ENCODE measurements around the gene IFI27. TPM values are rescaled to one million over a fixed set of nuclear protein-coding genes. Genes with fewer than 3 reads are reported as not detected.

The IFI27 gene
- total RNA-seq, 2 donors from 2014 or later, result 88.4 to 529 TPM

DNA sequence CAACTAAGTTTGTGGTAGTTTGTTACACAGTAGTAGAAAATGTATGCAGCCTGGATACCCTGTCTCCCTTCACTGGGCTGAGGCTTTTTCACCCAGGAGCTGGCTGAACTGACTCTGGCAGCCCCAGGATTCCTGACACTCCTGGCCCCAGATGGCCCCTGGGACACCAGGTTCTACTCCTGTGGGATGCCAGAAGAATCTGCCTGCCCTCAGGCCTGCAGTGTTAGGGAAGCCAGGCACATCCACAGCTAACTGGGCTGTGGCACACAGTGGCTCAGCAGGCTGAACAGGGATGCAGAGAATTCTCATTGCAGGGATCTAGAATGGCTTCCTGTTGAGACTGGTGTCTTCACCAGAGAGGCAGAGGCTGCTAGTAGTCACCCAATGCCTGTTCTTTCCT, 8.5 kb downstream of the IFI27 start:
- no peaks in the 10 kb centered on the region for H3K36me3 ChIP-seq
- no peak overlapping the region for H3K4me3 ChIP-seq
- no peaks in the 10 kb centered on the region for H3K9me3 ChIP-seq
- TF ChIP-seq POLR2A (IDR thresholded peaks at IDR 0.05) (no peak), POLR2AphosphoS5 (IDR thresholded peaks at IDR 0.05) (no peak)
- TF ChIP-seq, protein P1, sequence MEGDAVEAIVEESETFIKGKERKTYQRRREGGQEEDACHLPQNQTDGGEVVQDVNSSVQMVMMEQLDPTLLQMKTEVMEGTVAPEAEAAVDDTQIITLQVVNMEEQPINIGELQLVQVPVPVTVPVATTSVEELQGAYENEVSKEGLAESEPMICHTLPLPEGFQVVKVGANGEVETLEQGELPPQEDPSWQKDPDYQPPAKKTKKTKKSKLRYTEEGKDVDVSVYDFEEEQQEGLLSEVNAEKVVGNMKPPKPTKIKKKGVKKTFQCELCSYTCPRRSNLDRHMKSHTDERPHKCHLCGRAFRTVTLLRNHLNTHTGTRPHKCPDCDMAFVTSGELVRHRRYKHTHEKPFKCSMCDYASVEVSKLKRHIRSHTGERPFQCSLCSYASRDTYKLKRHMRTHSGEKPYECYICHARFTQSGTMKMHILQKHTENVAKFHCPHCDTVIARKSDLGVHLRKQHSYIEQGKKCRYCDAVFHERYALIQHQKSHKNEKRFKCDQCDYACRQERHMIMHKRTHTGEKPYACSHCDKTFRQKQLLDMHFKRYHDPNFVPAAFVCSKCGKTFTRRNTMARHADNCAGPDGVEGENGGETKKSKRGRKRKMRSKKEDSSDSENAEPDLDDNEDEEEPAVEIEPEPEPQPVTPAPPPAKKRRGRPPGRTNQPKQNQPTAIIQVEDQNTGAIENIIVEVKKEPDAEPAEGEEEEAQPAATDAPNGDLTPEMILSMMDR (IDR thresholded peaks at IDR 0.05), result no peak
- intact Hi-C loops (cut with DNase I), result no loop called here
- DNase-seq (ENCODE audit: low spot score), result no peak
- H3K27me3 ChIP-seq (replicated peaks; ENCODE audit: insufficient read depth), result no peaks in the 10 kb centered on the region
- H3K4me1 ChIP-seq (replicated peaks), result no peaks in the 10 kb centered on the region
- H3K27ac ChIP-seq, result no peak overlapping the region

DNA sequence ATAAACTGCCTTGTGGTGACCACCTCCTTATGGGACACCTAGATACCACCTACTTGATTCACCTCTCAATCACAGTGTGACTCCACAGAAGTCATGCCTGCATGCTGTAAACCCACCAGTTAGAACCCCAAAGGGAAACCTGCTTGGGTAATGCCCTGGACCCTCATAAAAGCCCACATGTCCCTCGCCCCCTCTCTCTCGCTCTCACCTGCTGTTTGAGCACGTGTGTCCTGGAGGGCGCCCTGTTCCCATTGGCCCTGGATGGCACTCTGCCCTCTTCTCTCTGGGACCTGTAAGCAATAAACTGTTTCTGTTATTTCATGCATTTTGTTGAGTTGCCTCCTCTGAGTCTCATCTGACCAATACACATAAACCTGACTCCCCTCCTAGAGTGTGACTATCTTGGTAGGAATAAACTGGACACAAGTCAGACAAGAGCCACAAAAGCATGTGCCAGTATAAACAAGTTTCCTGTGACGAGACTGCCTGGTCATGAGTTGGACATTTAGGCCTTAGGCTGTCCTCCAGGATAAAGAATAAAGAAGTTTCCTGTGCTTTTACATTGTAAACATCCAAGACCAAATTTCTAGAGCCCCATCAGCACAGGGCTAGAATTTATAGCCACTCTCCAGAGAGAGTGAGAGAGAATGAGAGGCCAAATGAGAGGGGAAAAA, 10.3 kb downstream of the IFI27 start:
- H3K27ac ChIP-seq, result no peak overlapping the region
- WGBS, result 77% methylated on average over 5 of the region's 5 CpGs
- H3K4me1 ChIP-seq (replicated peaks), result no peaks in the 10 kb centered on the region
- no peaks in the 10 kb centered on the region for H3K9me3 ChIP-seq
- intact Hi-C loops (cut with DNase I), result no loop called here
- H3K36me3 ChIP-seq, result no peaks in the 10 kb centered on the region
- H3K4me3 ChIP-seq, result no peak overlapping the region
- TF ChIP-seq POLR2AphosphoS5 (IDR thresholded peaks at IDR 0.05), result peak; percentile 66
- TF ChIP-seq, protein P1 (IDR thresholded peaks at IDR 0.05), result no peak
- TF ChIP-seq POLR2A (IDR thresholded peaks at IDR 0.05), result no peak
- no peak for DNase-seq (ENCODE audit: low spot score)
- H3K27me3 ChIP-seq (replicated peaks; ENCODE audit: insufficient read depth), result no peaks in the 10 kb centered on the region

DNA sequence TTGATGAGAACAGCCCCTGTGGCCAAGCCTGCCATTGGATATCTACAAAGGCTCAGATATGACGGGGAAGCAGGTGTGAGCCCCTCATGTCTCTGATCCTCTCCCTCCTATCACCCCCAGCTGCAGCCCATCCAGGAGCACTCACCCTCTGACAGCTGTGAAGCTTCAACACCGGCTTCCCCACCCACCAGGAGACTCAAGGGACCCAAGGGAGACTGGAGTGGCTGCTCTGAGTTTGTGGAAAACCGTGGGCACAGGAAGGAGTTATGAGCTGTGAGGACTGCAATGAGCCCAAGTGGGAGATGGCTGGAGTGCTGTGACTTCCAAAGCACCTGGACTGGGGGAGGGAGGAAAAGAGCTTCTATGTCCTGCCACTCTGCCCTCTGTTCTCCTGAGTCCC, 10.9 kb downstream of the IFI27 start:
- DNase-seq (ENCODE audit: low spot score), result no peak
- 46% methylated on average over 3 of the region's 3 CpGs for WGBS

DNA sequence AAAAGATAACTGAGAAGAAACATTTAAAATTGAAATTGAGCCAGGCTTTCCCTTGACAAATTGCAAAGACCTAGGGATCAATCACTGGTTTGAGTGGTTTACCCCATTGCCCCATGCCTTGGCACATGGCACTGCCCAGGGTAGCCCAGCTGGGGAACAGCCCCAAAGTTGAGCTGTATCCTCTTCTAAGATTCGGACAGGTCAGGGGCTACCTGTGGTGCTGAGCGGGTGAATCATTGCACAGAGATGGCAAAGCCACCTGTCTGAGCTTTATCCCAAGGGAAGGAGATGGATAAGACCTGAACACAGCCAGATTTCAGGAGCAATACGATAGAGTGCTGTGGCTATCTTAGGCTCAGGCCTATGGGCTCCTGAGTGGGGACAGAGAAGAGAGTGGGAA, 11.9 kb downstream of the IFI27 start:
- 80% methylated on average over 3 of the region's 3 CpGs for WGBS
- intact Hi-C loops (cut with DNase I), result no loop called here
- Histone ChIP-seq H3K4me1 (replicated peaks) (no peaks in the 10 kb centered on the region), H3K9me3 (no peaks in the 10 kb centered on the region), H3K4me3 (no peak overlapping the region), H3K27me3 (replicated peaks; ENCODE audit: insufficient read depth) (no peaks in the 10 kb centered on the region), H3K27ac (no peak overlapping the region), H3K36me3 (no peaks in the 10 kb centered on the region)
- TF ChIP-seq, protein P1 (IDR thresholded peaks at IDR 0.05), result no peak
- TF ChIP-seq POLR2A (IDR thresholded peaks at IDR 0.05) (no peak), POLR2AphosphoS5 (IDR thresholded peaks at IDR 0.05) (no peak)
- DNase-seq (ENCODE audit: low spot score), result no peak

More for the DNA sequence above, 10.9 kb downstream of the IFI27 start:
- Histone ChIP-seq H3K9me3 (no peaks in the 10 kb centered on the region), H3K27ac (no peak overlapping the region), H3K4me1 (replicated peaks) (no peaks in the 10 kb centered on the region), H3K4me3 (no peak overlapping the region), H3K36me3 (no peaks in the 10 kb centered on the region), H3K27me3 (replicated peaks; ENCODE audit: insufficient read depth) (no peaks in the 10 kb centered on the region)
- intact Hi-C loops (cut with DNase I), result no loop called here
- no peak for TF ChIP-seq POLR2A (IDR thresholded peaks at IDR 0.05)
- TF ChIP-seq POLR2AphosphoS5 (IDR thresholded peaks at IDR 0.05), result no peak
- TF ChIP-seq, protein P1 (IDR thresholded peaks at IDR 0.05), result no peak

DNA sequence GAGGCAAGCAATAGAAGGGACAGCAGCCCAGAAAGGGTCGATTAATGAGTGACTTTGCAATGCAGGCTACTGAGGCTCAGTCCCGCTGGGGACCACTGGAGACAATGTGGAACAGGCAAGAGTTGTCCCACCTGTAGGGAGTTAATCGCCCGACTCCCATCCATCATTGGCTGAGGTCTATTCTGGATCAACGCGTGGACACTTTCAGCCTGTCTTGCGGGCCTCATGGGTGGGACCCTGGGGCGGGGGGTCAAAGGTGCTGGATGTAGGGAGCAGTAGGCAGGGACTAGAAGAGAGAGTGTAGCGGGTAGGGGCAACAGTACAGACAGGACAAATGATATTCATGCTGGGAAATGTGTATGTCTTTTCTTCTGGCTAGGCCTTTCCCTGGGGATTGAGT, 12.8 kb downstream of the IFI27 start:
- no peak for DNase-seq (ENCODE audit: low spot score)
- intact Hi-C loops (cut with DNase I), result no loop called here
- 93% methylated on average over 9 of the region's 9 CpGs for WGBS
- TF ChIP-seq POLR2AphosphoS5 (IDR thresholded peaks at IDR 0.05), result no peak
- no peak overlapping the region for H3K4me3 ChIP-seq
- no peaks in the 10 kb centered on the region for H3K4me1 ChIP-seq (replicated peaks)
- no peak overlapping the region for H3K27ac ChIP-seq
- H3K9me3 ChIP-seq, result no peaks in the 10 kb centered on the region
- H3K27me3 ChIP-seq (replicated peaks; ENCODE audit: insufficient read depth), result no peaks in the 10 kb centered on the region
- no peaks in the 10 kb centered on the region for H3K36me3 ChIP-seq

Measured in prostate gland (tissue), 2 donors.